Measurements from ENCODE around the gene PHACTR3. TPM values are rescaled to one million over a fixed set of nuclear protein-coding genes. Genes with fewer than 3 reads are reported as not detected.

The PHACTR3 gene
- total and polyA plus RNA-seq, 2 of the 8 experiments (the other 6 are each of a cell fraction or from before 2014, with no cell fraction given), result 0.05 to 0.13 TPM

DNA sequence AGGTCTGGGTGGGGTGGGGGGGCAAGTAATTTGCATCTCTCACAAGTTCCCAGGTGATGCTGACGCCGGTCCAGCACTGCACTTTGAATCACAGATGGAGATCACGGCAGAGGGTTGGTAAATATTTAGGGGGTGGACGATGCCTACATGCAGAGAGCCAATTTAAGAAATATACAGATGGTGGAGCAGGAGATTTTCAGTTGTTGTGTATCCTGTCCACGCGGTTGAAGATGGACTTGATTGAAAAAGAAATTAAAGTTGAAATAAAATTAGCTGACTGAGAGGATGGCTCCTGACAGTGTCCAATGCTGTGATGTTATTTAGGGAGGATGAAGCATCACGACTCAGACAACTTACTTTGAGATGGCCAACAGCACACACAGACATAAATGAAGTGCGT is 74.6 kb downstream of the PHACTR3 start (continued):
- TF ChIP-seq HDAC2 (IDR thresholded peaks at IDR 0.05; ENCODE audit: borderline replicate concordance in 1 of 2, low read depth in 2 of 2, low read length in 2 of 2), result no peak
